Stimulated activated CD4-positive, alpha-beta T cell treated with anti-CD3 and anti-CD28 coated beads, Interleukin-2, amount 100 ng/mL, for 24 hours (primary cell): ENCODE results near the gene AK8.

ENCODE experiments used
- DNase-seq, 2 donors: peaks; one replicate each; pipeline ENCODE4 v3.0.0-alpha.2; 2020

Gene AK8

GRCh38 chr9:132710333-132710732 lies 167.8 kb downstream of the AK8 start:
- DNase-seq, result no peak

- no peak for DNase-seq
Measured at GRCh38 chr9:132708769-132709430, 169.2 kb downstream of the AK8 start.

DNA sequence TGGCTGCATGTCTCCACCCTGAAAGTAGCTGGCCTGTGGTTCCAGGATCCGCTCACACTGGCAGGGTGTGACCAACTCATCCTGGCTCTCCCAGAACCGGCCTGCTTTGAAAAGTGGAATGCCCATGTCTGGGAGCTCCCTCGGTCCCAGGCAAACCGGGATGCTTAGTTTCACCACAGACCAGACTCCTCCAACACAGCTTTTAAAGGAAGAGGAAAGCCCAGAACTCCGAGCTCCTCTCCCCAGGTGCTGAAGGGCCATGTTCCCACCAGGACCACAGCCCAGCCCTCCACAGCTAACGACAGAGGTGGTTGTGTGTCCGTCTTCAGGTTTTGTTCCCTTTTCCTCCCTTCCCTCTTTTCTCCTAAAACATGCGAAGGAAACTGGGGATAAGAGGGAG lies 169.8 kb downstream of the AK8 start:
- no peak for DNase-seq

GRCh38 chr9:132703336-132703735 lies 174.7 kb downstream of the AK8 start:
- DNase-seq, result no peak

GRCh38 chr9:132702254-132702653 lies 175.8 kb downstream of the AK8 start:
- no peak for DNase-seq

- no peak for DNase-seq
Measured at GRCh38 chr9:132699956-132700355, 178.1 kb downstream of the AK8 start.

DNA sequence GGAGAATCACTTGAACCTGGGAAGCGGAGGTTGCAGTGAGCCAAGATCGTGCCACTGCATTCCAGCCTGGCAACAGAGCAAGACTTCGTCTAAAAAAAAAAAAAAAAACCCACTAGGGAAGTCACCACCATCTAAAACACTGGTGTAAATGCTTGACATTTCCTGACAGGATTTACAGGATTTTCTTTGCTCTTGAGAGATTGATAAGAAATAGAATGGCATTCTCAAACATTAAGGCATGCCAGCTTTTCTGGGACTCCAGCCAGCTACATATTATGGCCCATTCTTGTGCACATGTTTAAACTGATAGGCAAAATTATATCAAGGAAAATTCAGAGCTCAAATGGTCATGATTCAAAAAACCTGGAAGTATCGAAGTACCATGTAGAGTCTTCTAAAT lies 179.1 kb downstream of the AK8 start:
- no peak for DNase-seq

GRCh38 chr9:132697230-132697629 lies 180.9 kb downstream of the AK8 start:
- no peak for DNase-seq

GRCh38 chr9:132694144-132694543 lies 183.9 kb downstream of the AK8 start:
- no peak for DNase-seq

DNA sequence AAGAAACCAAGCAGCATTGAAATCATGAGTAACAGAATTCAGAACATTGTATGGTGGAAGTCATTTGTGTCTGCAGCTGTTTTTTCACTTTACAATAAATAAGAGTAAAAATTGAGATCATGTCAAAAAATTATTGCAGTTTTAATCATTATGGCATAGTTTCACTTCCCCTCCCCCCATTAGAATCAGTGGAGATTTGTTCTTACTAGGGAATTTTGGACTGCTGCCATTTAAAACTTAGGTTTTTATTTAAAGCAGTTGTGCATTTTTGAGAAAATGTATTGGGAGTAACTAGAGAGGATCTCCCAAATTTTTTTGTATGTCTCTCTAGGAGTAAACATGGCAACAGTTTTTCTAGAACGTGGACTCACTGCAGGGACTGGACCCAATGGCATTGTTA lies 187.4 kb downstream of the AK8 start:
- DNase-seq, result no peak

GRCh38 chr9:132683873-132684272 lies 194.2 kb downstream of the AK8 start:
- no peak for DNase-seq

DNA sequence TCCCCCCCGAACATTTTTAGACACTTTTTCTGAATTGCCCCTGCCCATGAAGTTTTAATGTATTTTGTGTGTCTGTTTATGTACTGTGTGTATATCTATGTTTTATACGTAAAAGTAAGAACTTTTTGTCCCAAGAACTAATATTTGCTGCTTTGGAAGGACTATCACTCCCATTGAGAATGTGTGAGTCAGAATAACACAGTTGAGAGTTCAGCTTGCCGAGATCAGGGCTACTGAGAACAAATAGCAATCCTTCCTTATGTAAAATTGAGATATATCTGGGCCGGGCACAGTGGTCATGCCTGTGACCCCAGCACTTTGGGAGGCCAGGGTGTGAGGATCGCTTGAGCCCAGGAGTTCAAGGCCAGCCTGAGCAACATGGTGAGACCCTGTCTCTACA lies 196.5 kb downstream of the AK8 start:
- no peak for DNase-seq

- no peak for DNase-seq
Measured at GRCh38 chr9:132679946-132680625, 198.0 kb downstream of the AK8 start.

GRCh38 chr9:132677976-132678375 lies 200.1 kb downstream of the AK8 start:
- DNase-seq, result no peak
